Measurements from ENCODE around the gene UBTD1.

UBTD1 gene

DNA sequence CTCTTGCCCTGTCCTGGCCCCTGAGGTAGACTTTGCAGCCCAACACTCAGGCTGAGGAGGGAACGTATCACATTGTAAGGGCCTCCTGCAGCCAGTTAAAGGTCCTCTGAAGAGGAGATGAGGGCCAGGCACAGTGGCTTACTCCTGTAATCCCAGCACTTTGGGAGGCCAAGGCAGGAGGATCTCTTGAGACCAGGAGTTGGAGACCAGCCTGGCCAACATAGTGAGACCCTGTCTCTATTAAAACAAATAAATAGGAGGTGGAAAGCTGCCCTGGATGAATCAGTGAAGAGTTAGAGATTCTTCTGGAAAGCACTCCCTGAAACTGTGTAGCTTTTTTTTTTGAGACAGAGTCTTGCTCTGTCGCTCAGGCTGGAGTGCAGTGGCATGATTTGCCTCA, 88.5 kb downstream of the UBTD1 start:
- H3K4me1 ChIP-seq (ENCODE audit: control insufficient read depth, insufficient read depth, low read length, poor library complexity, severe bottlenecking), result peaks cover 7% of the 10 kb centered on the region
- 100% methylated on average over 1 to 2 of the region's 2 CpGs for WGBS, 2 experiments (ENCODE audit: insufficient coverage in 2 of 2)
- no peak overlapping the region for H3K27ac ChIP-seq (ENCODE audit: low read depth, low read length, severe bottlenecking)

DNA sequence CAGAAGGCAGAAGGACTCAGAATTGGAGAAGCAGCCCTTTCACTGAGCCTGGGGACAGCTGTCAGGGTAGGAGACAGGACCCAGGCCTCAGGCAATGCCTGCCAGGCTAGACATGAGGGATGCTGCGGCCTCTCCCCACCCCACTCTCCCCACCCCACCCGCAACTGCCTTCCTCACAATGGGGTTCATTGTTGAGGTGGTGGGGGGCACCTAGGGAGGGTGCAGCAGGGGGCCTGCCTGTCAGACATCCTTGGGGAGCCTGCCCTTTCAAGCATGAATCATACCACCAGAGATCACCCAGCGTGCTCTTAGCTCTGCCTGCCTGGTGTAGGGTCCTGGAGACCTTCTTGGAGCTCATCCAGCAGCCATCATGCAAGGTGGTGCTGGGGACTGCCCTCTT, 90.8 kb downstream of the UBTD1 start, which contains the start of gene C10orf62:
TSS of gene C10orf62 (plus strand) at position 243 of the 400 bp plus-strand sequence. CDS start 177 bp downstream, outside the sequence.
- 80% methylated on average over 1 of the region's 3 CpGs; no CpG with 5 or more reads in 1 of the 2 experiments for WGBS, 2 experiments (ENCODE audit: insufficient coverage in 2 of 2)
- H3K9me3 ChIP-seq (ENCODE audit: control insufficient read depth, low read length), result no peaks in the 10 kb centered on the region

More for the DNA sequence above, 88.5 kb downstream of the UBTD1 start:
- Histone ChIP-seq H3K36me3 (ENCODE audit: control insufficient read depth, insufficient read depth, low read length) (no peaks in the 10 kb centered on the region), H3K9me3 (ENCODE audit: control insufficient read depth, low read length) (no peaks in the 10 kb centered on the region), H3K4me3 (ENCODE audit: extremely low read depth, insufficient read depth, low read length, poor library complexity, severe bottlenecking) (no peak overlapping the region)

DNA sequence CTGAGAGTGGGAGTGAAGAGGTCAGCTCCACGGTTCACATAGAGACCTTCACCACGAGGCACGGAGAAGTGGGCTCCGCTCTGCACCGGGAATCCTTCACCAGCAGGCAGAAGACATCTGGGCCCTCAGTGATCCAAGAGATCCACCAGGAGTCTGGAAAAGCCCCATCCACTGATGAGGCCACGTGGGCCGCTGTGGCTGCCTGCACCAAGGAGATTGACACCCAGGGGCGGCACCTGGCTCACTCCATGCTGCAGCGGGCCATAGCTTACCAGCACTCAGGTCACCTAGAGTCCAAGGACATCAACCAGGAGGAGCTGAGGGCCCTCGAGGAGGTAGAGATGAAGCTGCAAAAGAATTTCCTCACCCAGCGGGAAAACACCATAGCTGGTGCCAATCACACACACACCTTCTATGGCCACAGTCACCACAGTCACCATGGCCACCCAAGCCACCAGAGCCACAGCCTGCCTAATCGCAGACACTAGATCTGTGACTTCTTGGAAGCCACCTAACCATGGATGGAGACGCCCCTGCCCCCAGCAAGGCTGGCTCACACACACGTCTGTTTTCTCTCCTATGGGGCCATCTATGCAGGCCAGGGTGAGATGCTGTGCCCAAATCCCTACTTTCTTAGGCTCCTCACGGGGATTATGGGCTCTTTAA, 91.5 kb downstream of the UBTD1 start:
- WGBS, 2 experiments (ENCODE audit: insufficient coverage in 2 of 2), result 92 to 94% methylated on average over 13 of the region's 15 CpGs
- H3K9me3 ChIP-seq (ENCODE audit: control insufficient read depth, low read length), result no peaks in the 10 kb centered on the region
- no peak overlapping the region for H3K4me3 ChIP-seq (ENCODE audit: extremely low read depth, insufficient read depth, low read length, poor library complexity, severe bottlenecking)
- H3K27ac ChIP-seq (ENCODE audit: low read depth, low read length, severe bottlenecking), result no peak overlapping the region
- H3K36me3 ChIP-seq (ENCODE audit: control insufficient read depth, insufficient read depth, low read length), result no peaks in the 10 kb centered on the region
- no peaks in the 10 kb centered on the region for H3K4me1 ChIP-seq (ENCODE audit: control insufficient read depth, insufficient read depth, low read length, poor library complexity, severe bottlenecking)

More for the DNA sequence above, 90.8 kb downstream of the UBTD1 start, which contains the start of gene C10orf62:
- no peak within 1 kb of the TSS for H3K27ac ChIP-seq (ENCODE audit: low read depth, low read length, severe bottlenecking)
- H3K4me3 ChIP-seq (ENCODE audit: extremely low read depth, insufficient read depth, low read length, poor library complexity, severe bottlenecking), result no peak within 1 kb of the TSS
- no peaks in the 10 kb centered on the region for H3K4me1 ChIP-seq (ENCODE audit: control insufficient read depth, insufficient read depth, low read length, poor library complexity, severe bottlenecking)
- no peaks in the 10 kb centered on the region for H3K36me3 ChIP-seq (ENCODE audit: control insufficient read depth, insufficient read depth, low read length)

DNA sequence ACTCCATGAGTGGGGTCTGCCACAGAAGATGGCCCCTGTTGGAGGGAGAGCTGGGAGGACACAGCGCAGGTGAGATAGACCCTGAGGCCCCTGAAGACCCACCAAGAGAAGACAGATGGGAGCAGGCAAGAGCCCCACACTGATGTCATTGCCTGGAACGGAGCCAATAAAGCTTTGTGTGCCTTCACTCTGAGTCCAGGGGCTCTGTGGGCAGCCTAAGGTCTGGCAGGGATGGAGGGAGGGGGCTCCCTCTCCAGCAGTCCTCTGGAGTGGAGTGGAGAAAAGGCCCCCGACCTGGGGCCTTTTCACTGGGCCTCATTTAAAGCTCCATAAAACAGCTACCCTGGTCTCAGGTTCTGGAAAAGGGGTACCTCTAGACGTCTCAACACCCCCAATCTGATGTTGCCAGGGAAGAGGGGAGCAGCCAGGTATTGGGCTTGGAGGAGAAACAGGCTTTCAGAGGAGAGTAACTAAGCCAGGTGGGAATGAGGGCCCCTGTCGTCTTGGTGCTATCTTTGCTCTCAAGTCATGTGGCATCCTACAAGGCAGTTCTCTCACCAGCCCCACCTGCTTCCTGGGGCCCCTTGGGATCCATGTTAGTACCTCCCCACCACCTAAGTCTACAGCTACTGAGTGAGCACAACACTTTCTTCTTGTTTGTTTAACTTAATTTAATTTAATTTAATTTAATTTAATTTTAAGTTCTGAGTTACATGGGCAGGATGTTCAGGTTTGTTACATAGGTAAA, 92.2 kb downstream of the UBTD1 start:
- H3K4me3 ChIP-seq (ENCODE audit: extremely low read depth, insufficient read depth, low read length, poor library complexity, severe bottlenecking), result no peak overlapping the region
- WGBS, 2 experiments (ENCODE audit: insufficient coverage in 2 of 2), result 100% methylated on average over 2 to 3 of the region's 5 CpGs
- H3K4me1 ChIP-seq (ENCODE audit: control insufficient read depth, insufficient read depth, low read length, poor library complexity, severe bottlenecking), result peaks cover 4% of the 10 kb centered on the region
- H3K9me3 ChIP-seq (ENCODE audit: control insufficient read depth, low read length), result no peaks in the 10 kb centered on the region
- no peak overlapping the region for H3K27ac ChIP-seq (ENCODE audit: low read depth, low read length, severe bottlenecking)
- H3K36me3 ChIP-seq (ENCODE audit: control insufficient read depth, insufficient read depth, low read length), result no peaks in the 10 kb centered on the region

DNA sequence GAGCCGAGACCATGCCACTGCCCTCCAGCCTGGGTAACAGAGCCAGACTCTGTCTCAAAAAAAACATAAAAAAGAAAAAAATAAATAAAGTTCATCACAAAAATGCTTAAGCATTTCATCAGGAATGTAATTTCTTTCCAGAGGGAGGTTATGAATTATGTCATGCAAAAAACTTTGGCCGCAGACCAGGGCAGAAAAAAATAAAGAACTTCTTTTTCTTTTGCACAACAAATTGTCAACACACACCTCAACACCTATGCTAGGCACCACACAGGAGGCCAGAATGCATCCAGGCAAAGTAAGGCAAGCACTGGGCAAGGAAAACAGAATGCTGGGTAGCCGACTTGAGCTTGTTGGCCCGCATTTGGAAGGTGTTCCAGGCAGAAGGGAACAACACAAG, 94.7 kb downstream of the UBTD1 start:
- H3K4me3 ChIP-seq (ENCODE audit: extremely low read depth, insufficient read depth, low read length, poor library complexity, severe bottlenecking), result no peak overlapping the region
- H3K27ac ChIP-seq (ENCODE audit: low read depth, low read length, severe bottlenecking), result no peak overlapping the region
- peaks cover 23% of the 10 kb centered on the region for H3K4me1 ChIP-seq (ENCODE audit: control insufficient read depth, insufficient read depth, low read length, poor library complexity, severe bottlenecking)
- H3K9me3 ChIP-seq (ENCODE audit: control insufficient read depth, low read length), result no peaks in the 10 kb centered on the region
- no peaks in the 10 kb centered on the region for H3K36me3 ChIP-seq (ENCODE audit: control insufficient read depth, insufficient read depth, low read length)
- 82 to 89% methylated on average over 2 of the region's 4 CpGs for WGBS, 2 experiments (ENCODE audit: insufficient coverage in 2 of 2)

DNA sequence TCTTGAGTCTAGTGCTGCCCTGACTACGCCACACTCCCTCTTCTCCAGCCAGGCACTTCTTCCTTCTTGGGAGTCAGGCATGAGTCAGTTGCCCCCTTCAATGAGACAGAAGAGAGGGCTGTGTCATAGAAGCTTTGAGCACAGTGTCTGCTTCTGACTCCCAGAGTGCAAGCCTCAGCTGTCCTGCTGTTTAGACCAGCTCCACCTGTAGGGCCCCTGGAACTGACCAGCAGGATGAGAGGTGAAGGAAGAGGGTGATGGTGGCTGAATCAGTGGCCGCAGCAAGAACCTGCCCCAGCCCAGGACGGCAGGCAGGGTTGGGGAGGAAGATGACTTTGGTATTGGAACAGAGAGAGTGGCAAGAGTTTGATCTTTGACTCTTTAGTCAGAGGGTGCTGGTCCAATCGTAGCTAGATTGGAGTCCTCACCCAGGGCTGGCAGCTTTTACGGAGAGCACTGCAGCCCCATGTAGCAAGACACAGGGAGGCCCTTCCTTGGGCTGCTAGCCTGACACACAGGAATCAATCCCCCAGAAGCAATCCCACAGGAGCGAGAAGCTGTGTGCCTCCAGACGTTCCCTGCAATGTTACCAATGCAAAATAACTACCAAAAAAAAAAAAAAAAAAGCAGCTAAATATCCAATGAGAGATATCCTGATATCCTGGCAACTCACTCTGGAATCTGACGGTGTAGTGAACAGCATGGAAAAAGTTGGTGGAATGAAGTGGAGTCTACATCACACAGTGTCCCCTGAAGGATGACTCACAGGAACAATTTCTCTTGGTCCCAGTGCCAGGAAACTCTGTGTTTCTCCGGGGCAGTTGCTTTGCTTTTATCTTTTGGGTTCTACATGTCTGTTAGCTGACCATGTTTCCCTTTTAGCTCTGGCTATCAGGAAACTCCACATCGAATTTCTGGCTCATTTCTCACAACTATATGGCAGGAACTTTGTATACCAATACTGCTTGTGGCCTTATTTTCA, 97.7 kb downstream of the UBTD1 start:
- Histone ChIP-seq H3K4me1 (ENCODE audit: control insufficient read depth, insufficient read depth, low read length, poor library complexity, severe bottlenecking) (peaks cover 23% of the 10 kb centered on the region), H3K9me3 (ENCODE audit: control insufficient read depth, low read length) (no peaks in the 10 kb centered on the region), H3K27ac (ENCODE audit: low read depth, low read length, severe bottlenecking) (peak overlapping the region; percentile 96), H3K36me3 (ENCODE audit: control insufficient read depth, insufficient read depth, low read length) (no peaks in the 10 kb centered on the region), H3K4me3 (ENCODE audit: extremely low read depth, insufficient read depth, low read length, poor library complexity, severe bottlenecking) (no peak overlapping the region)
- 70 to 73% methylated on average over 6 to 7 of the region's 10 CpGs for WGBS, 2 experiments (ENCODE audit: insufficient coverage in 2 of 2)

DNA sequence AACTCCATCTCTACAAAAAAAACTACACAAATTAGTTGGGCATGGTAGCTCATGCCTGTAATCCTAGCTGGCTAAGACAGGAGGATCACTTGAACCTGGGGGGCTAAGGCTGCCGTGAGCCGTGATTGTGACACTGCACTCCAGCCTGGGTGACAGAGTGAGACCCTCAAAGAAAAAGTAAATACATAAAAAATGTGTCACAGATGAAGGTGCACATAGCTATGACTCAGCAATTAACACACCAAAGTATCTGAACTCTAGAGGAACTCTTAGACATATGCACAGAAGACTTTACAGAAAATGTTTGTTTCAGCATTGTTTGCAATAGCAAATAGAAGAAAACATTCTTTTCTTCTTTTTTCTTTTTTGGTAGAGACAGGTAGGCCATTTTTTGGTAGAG, 99.1 kb downstream of the UBTD1 start:
- WGBS, 2 experiments (ENCODE audit: insufficient coverage in 2 of 2), result 80% methylated on average over 1 of the region's 2 CpGs; no CpG with 5 or more reads in 1 of the 2 experiments
- Histone ChIP-seq H3K4me3 (ENCODE audit: extremely low read depth, insufficient read depth, low read length, poor library complexity, severe bottlenecking) (no peak overlapping the region), H3K4me1 (ENCODE audit: control insufficient read depth, insufficient read depth, low read length, poor library complexity, severe bottlenecking) (peaks cover 29% of the 10 kb centered on the region), H3K36me3 (ENCODE audit: control insufficient read depth, insufficient read depth, low read length) (no peaks in the 10 kb centered on the region), H3K27ac (ENCODE audit: low read depth, low read length, severe bottlenecking) (no peak overlapping the region), H3K9me3 (ENCODE audit: control insufficient read depth, low read length) (no peaks in the 10 kb centered on the region)

DNA sequence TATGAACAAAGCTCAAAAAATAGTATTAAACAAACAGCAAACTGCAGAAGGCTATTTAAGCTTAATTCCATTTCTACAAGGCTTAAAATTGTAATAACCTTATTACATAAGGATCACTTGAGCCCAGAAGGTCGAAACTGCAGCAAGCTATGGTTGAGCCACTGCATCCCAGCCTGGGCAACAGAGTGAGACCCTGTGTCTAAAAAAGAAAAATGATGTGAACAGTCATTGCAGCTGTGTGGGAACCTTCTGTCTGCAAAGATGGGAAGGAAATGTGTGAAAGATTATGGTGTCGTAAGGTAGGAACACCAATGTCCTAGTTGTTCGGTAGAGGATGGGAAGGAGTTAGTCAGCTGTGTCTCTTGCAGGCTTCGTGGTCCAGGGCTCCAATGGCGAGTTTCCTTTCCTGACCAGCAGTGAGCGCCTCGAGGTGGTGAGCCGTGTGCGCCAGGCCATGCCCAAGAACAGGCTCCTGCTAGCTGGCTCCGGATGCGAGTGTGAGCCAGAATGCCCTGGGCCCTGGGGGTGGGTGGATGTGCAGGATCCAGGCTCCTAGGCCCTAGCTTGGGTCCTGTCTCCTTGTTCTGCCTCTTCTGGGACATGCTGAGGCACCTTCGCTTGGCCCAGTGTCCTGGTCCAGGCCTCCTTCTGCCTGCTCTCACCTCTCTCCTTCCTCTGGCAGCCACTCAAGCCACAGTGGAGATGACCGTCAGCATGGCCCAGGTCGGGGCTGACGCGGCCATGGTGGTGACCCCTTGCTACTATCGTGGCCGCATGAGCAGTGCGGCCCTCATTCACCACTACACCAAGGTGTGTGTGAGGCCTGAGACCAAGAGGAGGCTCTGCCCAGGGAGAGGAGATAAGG, 99.9 kb downstream of the UBTD1 start:
- Histone ChIP-seq H3K27ac (ENCODE audit: low read depth, low read length, severe bottlenecking) (no peak overlapping the region), H3K36me3 (ENCODE audit: control insufficient read depth, insufficient read depth, low read length) (no peaks in the 10 kb centered on the region), H3K9me3 (ENCODE audit: control insufficient read depth, low read length) (no peaks in the 10 kb centered on the region), H3K4me1 (ENCODE audit: control insufficient read depth, insufficient read depth, low read length, poor library complexity, severe bottlenecking) (peaks cover 29% of the 10 kb centered on the region), H3K4me3 (ENCODE audit: extremely low read depth, insufficient read depth, low read length, poor library complexity, severe bottlenecking) (no peak overlapping the region)
- WGBS, 2 experiments (ENCODE audit: insufficient coverage in 2 of 2), result 94 to 97% methylated on average over 14 of the region's 19 CpGs

DNA sequence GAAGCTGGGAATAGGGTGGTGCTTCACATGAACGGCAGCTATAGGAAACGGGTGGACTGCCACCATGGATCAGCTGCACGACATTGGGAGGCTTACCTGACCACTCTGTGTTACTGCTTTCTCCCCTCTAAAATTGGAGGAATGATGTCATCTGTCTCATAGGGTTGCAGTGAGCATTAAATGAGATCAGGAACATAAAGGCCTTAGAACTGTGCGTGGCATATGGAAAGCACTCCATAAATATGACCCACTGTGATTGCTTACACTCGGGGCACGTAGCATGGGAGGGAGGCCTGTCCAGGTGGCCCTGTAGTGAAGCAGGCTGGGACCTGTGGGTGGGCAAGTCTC, 100.5 kb downstream of the UBTD1 start:
- Histone ChIP-seq H3K4me3 (ENCODE audit: extremely low read depth, insufficient read depth, low read length, poor library complexity, severe bottlenecking) (no peak overlapping the region), H3K27ac (ENCODE audit: low read depth, low read length, severe bottlenecking) (no peak overlapping the region), H3K9me3 (ENCODE audit: control insufficient read depth, low read length) (no peaks in the 10 kb centered on the region), H3K36me3 (ENCODE audit: control insufficient read depth, insufficient read depth, low read length) (no peaks in the 10 kb centered on the region), H3K4me1 (ENCODE audit: control insufficient read depth, insufficient read depth, low read length, poor library complexity, severe bottlenecking) (peaks cover 29% of the 10 kb centered on the region)
- WGBS, 2 experiments (ENCODE audit: insufficient coverage in 2 of 2), result 95 to 100% methylated on average over 5 to 6 of the region's 6 CpGs

DNA sequence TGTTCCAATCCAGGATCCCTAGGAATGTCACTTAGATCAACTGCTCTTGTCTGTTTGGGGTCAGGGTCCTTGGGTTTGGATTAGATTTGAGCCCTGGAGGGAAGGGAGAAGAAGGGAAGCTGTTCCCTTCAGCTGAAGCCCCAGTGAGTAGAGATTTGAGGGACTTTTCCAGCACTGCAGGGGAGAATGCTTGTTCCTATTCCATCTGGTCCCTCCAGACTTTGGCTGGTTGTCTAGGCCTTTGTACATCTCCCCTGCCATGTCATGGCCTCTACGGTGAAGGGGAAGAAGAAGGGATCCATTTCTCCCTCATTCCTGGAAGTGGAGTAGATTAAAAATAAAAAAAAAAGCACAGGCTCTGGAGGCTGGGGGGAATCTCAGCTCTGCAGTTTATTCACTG, 101.9 kb downstream of the UBTD1 start:
- Histone ChIP-seq H3K4me1 (ENCODE audit: control insufficient read depth, insufficient read depth, low read length, poor library complexity, severe bottlenecking) (peaks cover 28% of the 10 kb centered on the region), H3K36me3 (ENCODE audit: control insufficient read depth, insufficient read depth, low read length) (no peaks in the 10 kb centered on the region), H3K9me3 (ENCODE audit: control insufficient read depth, low read length) (no peaks in the 10 kb centered on the region), H3K27ac (ENCODE audit: low read depth, low read length, severe bottlenecking) (no peak overlapping the region), H3K4me3 (ENCODE audit: extremely low read depth, insufficient read depth, low read length, poor library complexity, severe bottlenecking) (no peak overlapping the region)
- 100% methylated on average over 1 of the region's 1 CpG; no CpG with 5 or more reads in 1 of the 2 experiments for WGBS, 2 experiments (ENCODE audit: insufficient coverage in 2 of 2)
